Hindlimb muscle (tissue), 1 donor: ENCODE results near the gene ZC3H4. TPM values are rescaled to one million over a fixed set of nuclear protein-coding genes. Genes with fewer than 3 reads are reported as not detected.

ENCODE experiments used
- DNase-seq: peaks from one replicate; pipeline ENCODE4 v3.0.0-alpha.2; 2013
- polyA plus RNA-seq: library from polyadenylated mRNA; unstranded; fragments of 120-200 nt; gene quantifications from one replicate; pipeline ENCODE4 v1.2.1, GENCODE V29; 2013; ENCODE audit not compliant: insufficient read length

Gene ZC3H4
- polyA plus RNA-seq, 1 donor, result 30.4 TPM

DNA sequence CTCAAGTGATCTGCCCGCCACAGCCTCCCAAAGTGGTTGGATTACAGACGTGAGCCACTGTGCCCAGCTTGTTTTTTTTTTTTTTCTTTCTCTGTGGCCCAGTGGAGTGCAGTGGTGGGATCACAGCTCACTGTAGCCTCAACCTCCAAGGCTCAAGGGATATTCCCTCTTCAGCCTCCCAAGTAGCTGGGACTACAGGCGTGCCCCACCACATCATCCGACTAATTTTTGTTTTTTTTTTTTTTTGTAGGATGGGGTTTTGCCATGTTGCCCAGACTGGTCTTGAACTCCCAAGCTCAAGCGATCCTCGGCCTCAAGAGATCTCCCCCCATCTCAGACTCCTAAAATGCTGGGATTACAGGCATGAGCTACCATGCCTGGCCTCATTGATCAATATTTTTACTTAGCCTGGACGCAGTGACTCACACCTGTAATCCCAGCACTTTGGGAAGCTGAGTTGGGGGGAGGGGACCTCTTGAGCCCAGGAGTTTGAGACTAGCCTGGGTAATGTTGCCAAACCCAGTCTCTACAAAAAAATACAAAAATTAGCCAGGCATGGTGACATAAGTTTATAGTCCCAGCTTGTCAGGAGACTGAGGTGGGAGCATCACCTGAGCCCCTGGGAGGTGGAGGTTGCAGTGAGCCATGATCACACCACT lies 18.7 kb upstream of the ZC3H4 start:
- DNase-seq, result no peak

- peak; percentile 97 for DNase-seq
Observed at GRCh38 chr19:47130589-47131227, 17.1 kb upstream of the ZC3H4 start, which contains the start of gene SAE1. TSS of gene SAE1 (plus strand) at chr19:47130835. CDS start at chr19:47130931, 96 bp downstream.

DNA sequence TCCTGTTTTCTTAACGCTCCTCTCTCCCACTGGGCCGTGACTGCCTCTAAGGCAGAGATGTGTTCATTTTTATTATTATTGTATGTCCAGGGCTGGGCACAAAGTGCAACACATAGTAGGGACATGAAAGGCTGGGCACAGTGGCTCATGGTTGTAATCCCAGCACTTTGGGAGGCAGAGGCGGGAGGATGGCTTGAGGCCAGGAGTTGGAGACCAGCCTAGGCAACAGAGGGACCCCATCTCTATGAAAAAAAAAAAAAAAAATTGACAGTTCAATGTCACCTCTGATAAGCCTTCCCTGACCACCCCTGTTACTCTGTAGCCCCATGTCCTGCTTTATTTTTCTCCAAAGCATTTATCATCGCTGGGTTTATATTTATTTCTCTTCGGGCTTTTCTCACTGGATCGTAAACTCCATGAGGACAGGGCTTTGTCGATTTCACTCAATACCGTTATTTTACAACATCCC lies 16.6 kb upstream of the ZC3H4 start:
- no peak for DNase-seq

GRCh38 chr19:47129579-47129978 lies 16.0 kb upstream of the ZC3H4 start:
- DNase-seq, result no peak

- no peak for DNase-seq
Observed at GRCh38 chr19:47125669-47125938, 12.0 kb upstream of the ZC3H4 start.

GRCh38 chr19:47124937-47125668 lies 11.5 kb upstream of the ZC3H4 start:
- peak; percentile 65 for DNase-seq

GRCh38 chr19:47123406-47123805 lies 9.8 kb upstream of the ZC3H4 start:
- DNase-seq, result no peak

DNA sequence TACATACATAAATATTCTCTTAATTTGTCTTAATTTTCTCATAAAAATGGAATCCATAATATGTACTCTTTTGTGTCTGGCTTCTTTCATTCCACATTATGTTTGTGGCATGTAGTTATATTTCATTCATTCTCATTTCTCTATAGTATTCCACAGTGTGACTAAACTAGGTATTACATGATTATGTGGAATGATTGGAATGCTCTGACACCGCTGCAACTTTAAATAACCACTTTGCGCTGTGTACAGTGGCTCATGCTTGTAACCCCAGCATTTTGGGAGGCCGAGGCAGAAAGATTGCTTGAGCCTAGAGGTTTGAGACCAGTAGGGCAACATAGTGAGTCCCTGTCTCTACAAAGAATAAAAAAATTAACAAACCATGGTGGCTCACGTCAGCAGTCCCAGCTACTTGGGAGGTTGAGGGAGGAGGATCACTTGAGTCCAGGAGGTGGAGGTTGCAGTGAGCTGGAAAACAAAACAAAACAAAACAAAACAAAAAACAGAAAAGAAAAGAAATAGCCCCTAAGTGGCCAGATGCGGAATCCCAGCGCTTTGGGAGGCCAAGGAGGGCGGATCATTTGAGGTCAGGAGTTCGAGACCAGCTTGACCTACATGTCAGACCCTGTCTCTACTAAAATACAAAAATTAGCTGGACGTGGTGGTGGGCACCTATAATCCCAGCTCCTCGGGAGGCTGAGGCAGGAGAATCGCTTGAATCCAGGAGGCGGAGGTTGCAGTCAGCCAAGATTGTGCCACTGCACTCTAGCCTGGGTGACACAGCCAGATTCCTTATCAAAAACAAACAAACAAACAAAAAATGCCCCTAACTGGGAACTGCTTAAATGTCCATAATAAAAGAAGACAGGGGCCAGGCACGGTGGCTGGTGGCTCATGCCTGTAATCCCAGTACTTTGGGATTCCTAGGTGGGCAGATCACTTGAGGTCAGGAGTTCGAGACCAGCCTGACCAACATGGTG lies 9.1 kb upstream of the ZC3H4 start:
- no peak for DNase-seq

DNA sequence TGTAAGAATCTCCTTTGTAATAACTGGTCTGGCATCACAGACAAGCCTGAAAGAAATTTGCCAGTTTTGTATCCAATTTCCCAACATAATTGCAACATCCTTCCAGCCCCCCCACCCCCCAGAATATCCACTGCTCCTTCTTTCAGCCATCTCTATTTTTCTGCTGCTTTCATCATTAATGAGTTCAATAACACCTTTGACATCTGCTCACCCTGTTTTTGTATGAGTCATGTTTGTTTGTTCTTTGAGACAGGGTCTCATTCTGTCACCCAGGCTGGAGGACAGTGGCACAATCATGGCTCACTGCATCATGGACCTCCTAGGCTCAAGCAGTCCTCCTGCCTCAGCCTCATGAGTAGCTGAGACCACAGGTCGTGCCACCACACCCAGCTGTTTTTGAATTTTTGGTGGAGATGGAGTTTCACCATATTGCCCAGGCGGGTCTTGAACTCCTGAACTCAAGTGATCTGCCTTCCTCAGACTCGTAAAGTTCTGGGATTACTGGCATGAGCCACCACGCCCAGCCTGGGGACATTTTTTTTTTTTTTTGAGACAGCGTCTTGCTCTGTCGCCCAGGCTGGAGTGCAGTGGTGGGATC lies 7.0 kb upstream of the ZC3H4 start:
- DNase-seq, result no peak

GRCh38 chr19:47113850-47114651 lies 475 bp upstream of the ZC3H4 start:
- DNase-seq, result no peak

GRCh38 chr19:47112166-47112996 lies 1.2 kb downstream of the ZC3H4 start:
- peak; percentile 89 for DNase-seq

GRCh38 chr19:47111682-47112165 lies 1.9 kb downstream of the ZC3H4 start:
- DNase-seq, result no peak

GRCh38 chr19:47111006-47111621 lies 2.5 kb downstream of the ZC3H4 start:
- no peak for DNase-seq

GRCh38 chr19:47110521-47111005 lies 3.0 kb downstream of the ZC3H4 start:
- no peak for DNase-seq

- no peak for DNase-seq
Observed at GRCh38 chr19:47109541-47110375, 3.8 kb downstream of the ZC3H4 start.

DNA sequence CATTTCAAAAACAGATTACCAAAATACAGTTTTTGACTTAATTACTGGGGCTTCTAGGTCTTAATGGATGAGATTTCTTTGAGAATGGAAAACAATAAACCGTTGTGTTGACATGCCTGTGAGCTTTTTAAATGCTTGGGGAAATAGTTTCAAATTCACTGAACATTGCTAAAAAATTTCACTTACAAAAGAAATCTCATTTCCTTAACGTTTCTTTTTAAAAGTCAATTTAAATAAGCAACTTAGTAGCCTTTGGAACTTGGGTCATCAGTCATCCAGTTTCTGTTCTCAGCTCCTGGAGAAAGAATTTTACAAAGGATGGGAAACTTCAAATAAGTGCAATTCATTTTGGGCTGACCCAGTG lies 4.4 kb downstream of the ZC3H4 start:
- no peak for DNase-seq

DNA sequence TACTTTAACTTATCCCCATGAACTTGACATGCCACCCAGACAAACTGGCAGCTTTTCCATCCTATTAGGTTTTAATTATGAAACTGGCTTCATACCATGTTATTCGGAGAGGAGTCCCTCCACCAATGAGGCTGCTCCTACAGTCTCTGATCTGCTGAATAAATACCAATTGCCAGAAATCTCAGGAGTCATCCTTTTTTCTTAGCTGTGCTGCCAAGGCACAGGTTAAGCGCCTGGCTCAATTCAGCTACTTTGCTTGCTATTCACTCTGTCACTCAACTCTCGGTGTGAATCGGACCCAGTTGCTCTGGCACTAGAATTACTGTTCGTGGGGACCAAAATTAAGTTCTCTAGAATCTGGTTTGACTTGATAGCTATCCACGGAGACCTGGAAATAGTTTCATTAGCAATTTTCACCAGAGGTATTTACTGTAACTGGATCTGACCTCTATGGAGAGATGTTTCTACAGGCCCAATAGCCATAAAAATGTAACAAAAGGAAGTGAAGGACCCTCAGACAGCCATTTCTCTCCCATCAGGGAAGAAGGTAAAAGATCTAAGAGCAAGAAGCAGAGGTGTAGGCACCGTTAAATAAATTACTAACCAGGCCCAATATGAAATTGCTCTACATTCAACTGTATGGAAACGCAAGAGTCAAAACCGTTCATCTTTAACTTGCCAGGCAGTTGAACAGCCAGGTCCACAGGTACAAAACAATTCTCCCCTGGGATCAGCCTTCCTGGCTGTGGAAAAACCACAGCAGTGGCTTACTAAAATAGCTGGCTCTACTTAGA lies 5.4 kb downstream of the ZC3H4 start:
- DNase-seq, result no peak
